DMS153 (cell line): Measurements from ENCODE around the gene KIR3DL1.
"Not testable (repeated sequence)": the region's sequence is repeated elsewhere in the genome, so short reads cannot be mapped to it uniquely, and the experiment has no call there.

Experiments used
- DNase-seq: peaks from one replicate; lab custom pipeline; 2025; lab: John Stamatoyannopoulos, UW

KIR3DL1 gene

GRCh38 chr19:54816251-54816650, at the start of gene KIR3DL1:
TSS of gene KIR3DL1 (plus strand) at chr19:54816468.
- DNase-seq: not testable (repeated sequence)

DNA sequence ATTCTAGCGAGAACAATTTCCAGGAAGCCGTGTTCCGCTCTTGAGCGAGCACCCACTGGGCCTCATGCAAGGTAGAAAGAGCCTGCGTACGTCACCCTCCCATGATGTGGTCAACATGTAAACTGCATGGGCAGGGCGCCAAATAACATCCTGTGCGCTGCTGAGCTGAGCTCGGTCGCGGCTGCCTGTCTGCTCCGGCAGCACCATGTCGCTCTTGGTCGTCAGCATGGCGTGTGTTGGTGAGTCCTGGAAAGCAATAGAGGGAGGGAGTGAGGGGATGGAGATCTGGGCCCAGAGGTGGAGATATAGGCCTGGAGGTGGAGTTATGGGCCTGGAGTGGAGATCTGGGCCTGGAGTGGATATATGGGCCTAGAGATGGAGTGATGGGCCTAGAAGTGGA, 46.6 kb upstream of the KIR3DL1 start, which contains the start of gene KIR2DL1:
Gene KIR2DL1, plus strand, starts transcription at position 148 of the 400 bp plus-strand sequence. Its CDS starts 58 bp downstream, at position 206.
- not testable (repeated sequence) for DNase-seq

GRCh38 chr19:54770511-54770910, 45.8 kb upstream of the KIR3DL1 start:
- DNase-seq: not testable (repeated sequence)

DNA sequence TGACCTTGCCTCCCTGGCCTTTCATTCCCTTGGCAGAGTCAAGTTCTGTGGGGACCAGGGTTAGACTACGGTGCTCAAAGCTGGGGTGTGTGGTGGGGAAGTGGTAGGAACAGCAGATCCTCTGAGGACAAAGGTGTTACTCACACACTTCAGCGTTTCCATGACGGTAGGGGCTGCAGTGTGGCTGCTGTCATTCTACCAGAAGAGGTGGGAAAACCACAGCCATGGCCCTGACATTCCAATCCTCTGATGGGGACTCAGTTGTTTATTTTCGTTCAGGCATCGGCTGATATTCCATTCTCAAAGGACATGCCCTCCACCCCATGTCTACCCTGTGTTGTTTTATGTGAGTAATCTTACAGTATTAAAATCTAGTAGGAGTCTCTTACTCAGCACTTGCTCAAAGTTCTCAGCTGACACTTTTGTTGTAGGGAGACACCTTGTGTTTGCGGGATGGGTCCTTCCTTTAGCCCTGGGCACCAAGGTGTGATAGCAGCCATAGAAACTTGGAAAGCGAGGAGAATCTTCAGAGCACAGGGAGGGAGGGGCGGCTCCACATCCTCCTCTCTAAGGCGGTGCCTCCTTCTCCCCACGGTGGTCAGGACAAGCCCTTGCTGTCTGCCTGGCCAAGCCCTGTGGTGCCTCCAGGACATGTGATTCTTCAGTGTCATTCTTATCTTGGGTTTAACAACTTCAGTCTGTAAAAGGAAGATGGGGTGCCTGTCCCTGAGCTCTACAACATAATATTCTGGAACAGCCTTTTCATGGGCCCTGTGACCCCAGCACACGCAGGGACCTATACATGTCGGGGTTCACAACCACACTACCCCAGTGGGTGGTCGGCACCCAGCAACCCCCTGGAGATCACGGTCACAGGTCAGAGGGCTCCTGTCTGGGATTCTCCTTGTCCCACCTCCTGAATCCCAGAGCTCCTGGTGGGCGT, 45.0 kb upstream of the KIR3DL1 start:
- not testable (repeated sequence) for DNase-seq

DNA sequence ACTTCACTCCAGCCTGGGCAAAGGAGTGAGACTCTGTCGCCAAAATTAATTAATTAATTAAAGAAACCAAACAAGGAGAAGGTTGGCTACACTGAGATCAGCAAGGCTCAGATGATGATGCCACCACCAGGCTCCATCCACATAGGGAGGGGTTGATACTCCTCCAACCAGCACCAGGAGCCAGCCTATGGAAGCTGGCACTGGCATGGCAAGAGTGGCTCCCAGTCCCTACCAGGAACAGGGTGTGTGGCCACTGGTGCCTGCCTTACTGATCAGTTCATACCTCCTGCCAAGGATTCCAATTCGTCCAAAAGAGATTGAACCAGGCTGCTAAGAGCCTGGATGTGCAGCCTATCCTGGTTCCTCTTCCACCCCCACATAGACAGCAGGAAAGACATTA, 43.6 kb upstream of the KIR3DL1 start:
- DNase-seq: not testable (repeated sequence)

DNA sequence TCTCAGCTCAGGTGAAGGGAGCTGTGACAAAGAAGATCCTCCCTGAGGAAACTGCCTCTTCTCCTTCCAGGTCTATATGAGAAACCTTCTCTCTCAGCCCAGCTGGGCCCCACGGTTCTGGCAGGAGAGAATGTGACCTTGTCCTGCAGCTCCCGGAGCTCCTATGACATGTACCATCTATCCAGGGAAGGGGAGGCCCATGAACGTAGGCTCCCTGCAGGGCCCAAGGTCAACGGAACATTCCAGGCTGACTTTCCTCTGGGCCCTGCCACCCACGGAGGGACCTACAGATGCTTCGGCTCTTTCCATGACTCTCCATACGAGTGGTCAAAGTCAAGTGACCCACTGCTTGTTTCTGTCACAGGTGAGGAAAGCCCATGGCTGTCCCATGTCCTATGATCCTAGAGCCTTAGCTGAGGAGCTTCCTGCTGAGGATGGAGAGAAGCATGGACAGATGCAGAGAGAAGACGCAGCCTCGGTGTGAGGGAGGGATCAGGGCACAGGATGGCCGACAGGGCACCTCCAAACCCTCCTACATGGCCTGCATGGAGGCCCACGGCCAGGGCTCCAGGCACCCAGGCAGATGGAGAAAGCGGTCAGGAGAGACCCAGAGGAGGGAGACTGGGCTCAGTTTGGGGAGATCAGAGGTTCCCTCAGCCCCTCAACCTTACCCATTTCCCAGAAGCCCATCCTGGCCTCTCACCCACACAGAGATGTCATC, 41.0 kb upstream of the KIR3DL1 start:
- not testable (repeated sequence) for DNase-seq

DNA sequence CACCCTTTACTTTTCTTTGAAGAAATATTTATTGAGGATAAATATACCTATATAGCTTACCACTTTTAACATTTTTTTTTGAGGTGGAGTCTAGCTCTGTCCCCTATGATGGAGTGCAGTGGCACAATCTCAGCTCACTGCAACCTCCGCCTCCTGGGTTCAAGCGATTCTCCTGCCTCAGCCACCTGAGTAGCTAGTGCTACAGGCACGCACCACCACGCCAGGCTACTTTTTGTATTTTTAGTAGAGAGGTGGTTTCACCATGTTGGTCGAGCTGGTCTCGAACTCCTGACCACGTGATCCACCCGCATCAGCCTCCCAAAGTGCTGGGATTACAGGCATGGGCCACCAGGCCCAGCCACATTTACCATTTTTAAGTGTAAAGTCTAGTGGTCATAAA, 40.4 kb upstream of the KIR3DL1 start:
- not testable (repeated sequence) for DNase-seq

DNA sequence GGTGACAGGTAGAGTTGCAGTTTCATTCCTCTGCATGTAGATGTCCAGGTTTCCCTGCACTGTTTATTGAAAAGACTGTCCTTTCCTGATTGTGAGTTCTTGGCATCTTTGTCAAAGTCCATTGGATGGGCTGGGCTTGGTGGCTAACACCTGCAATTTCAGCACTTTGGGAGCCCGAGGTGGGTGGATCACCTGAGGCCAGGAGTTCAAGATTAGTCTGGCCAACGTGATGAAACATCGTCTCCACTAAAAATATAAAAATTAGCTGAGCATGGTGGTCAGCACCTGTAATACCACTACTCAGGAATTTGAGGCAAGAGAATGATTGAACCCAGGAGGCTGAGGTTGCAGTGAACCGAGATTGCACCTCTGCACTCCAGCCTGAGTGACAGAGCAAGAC, 38.4 kb upstream of the KIR3DL1 start:
- DNase-seq: not testable (repeated sequence)

- DNase-seq: not testable (repeated sequence)
Observed at GRCh38 chr19:54778896-54779295, 37.4 kb upstream of the KIR3DL1 start.

GRCh38 chr19:54782916-54783315, 33.4 kb upstream of the KIR3DL1 start:
- not testable (repeated sequence) for DNase-seq

DNA sequence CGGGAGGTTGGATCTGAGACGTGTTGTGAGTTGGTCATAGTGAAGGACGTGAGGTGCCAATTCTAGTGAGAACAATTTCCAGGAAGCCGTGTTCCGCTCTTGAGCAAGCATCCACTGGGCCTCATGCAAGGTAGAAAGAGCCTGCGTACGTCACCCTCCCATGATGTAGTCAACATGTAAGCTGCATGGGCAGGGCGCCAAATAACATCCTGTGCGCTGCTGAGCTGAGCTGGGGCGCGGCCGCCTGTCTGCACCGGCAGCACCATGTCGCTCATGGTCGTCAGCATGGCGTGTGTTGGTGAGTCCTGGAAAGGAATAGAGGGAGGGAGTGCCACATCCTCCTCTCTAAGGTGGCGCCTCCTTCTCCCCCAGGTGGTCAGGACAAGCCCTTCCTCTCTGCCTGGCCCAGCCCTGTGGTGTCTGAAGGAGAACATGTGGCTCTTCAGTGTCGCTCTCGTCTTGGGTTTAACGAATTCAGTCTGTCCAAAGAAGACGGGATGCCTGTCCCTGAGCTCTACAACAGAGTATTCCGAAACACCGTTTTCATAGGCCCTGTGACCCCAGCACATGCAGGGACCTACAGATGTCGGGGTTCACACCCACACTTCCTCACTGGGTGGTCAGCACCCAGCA, 30.1 kb upstream of the KIR3DL1 start:
- peak; percentile 65 for DNase-seq

- DNase-seq: not testable (repeated sequence)
Observed at GRCh38 chr19:54788154-54788553, 28.1 kb upstream of the KIR3DL1 start.

DNA sequence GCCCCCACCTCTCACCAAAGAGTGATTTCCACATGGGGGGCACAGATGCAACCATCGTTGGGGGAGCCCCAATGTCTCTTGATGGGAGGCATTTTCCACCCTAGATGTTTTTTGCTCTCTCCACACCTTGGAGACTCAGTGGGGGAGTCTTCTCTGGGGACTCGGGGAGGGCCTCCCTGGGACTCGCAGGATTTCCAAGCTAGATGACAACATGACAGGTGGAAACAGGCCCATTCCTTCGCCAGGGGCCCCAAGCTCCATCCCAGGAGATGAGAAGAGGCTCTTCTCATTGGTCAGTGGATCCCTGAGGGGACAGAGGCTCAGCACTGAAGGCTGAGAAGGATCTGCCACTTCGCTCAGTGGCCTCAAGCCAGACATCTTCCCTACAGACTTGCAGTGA, 25.6 kb upstream of the KIR3DL1 start:
- no peak for DNase-seq

DNA sequence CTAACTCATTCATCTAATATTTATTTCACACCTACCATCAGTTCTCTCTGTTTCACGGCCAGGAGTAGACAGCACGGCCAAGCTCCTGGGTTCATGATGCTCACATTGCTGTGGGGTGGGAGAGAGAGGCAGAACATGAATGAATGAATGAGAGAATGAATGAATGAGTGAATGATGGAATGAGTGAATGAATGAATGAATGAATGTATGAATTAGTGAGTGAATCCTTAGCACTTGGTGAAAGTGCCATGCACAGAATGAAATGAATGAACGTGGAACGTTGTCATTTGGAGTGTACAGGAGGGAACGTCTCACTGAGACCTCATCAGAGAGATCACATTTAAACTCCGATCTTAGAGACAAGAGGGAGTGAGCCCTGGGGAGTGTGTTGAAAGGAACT, 24.8 kb upstream of the KIR3DL1 start:
- no peak for DNase-seq

DNA sequence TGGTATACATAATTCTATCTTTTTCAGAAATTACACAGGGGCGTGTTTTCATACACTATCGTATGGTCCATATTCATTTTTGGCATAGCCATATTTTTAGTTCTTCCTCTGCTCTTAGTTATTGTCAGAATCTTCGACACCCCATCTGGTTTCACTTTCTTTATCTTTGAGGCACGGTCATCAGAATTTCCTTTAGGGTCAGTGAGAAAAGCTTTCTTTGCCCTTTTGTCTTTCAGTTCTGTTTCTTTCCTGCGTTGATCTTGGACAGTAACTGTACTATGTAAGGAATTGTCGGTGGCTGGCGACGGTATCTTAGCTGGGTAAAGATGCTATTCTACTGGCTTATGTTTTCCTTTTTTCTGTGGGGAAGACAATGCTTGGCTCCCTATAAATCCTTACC, 23.5 kb upstream of the KIR3DL1 start:
- no peak for DNase-seq

GRCh38 chr19:54795758-54796157, 20.5 kb upstream of the KIR3DL1 start:
- DNase-seq: no peak

GRCh38 chr19:54803410-54803809, 12.9 kb upstream of the KIR3DL1 start, which contains the start of gene KIR2DL4:
TSS of gene KIR2DL4 (plus strand) at chr19:54803610. CDS start at chr19:54803652, 42 bp downstream.
- no peak for DNase-seq

- no peak for DNase-seq
Observed at GRCh38 chr19:54804101-54804500, 12.2 kb upstream of the KIR3DL1 start.

DNA sequence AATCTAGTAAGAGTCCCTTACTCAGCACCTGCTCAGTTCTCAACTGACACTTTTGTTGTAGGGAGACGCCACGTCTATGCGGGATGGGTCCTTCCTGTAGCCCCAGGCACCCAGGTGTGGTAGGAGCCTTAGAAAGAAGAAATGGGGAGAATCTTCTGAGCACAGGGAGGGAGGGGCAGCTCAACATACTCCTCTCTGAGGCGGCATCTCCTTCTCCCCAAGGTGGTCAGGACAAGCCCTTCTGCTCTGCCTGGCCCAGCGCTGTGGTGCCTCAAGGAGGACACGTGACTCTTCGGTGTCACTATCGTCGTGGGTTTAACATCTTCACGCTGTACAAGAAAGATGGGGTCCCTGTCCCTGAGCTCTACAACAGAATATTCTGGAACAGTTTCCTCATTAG, 11.7 kb upstream of the KIR3DL1 start:
- DNase-seq: no peak

GRCh38 chr19:54805665-54806515, 10.4 kb upstream of the KIR3DL1 start:
- DNase-seq: no peak

DNA sequence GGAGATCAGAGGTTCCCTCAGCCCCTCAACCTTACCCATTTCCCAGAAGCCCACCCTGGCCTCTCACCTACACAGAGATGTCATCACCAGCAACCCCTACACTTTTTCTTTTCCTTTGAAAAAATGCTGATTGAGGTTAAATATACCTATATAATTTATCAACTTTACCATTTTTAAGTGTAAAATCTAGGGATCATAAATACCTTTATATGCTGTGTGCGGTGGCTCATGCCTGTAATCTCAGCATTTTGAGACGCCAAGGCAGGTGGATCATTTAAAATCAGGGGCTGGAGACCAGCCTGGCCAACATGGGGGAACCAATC, 9.8 kb upstream of the KIR3DL1 start:
- DNase-seq: no peak
